ENCODE measurements around the gene RAB33A.

Gene RAB33A

GRCh38 chrX:130171446-130172126 lies at the start of gene RAB33A:
RAB33A (plus strand) TSS chrX:130171962; CDS start chrX:130172063, 101 bp downstream.
- peaks cover 13% of the 10 kb centered on the region for H3K4me1 ChIP-seq (ENCODE audit: control insufficient read depth, insufficient read depth, low read length)
- H3K36me3 ChIP-seq (ENCODE audit: control insufficient read depth in 2 of 2, insufficient read depth in 2 of 2, low read length in 2 of 2): no peaks in the 10 kb centered on the region
- H3K27me3 ChIP-seq (ENCODE audit: control insufficient read depth in 1 of 2, insufficient read depth in 2 of 2, low read length in 2 of 2): peaks cover 0 to 14% of the 10 kb centered on the region in 2 donors
- H3K9me3 ChIP-seq (ENCODE audit: control insufficient read depth in 2 of 2, low read length in 2 of 2): no peaks in the 10 kb centered on the region
- peak within 1 kb of the TSS; percentile 64 to 69 for H3K4me3 ChIP-seq (ENCODE audit: low read length in 2 of 2)
- no peak within 1 kb of the TSS for H3K27ac ChIP-seq (ENCODE audit: low read length)
- H3K9ac ChIP-seq (ENCODE audit: low read length in 2 of 2): no peak within 1 kb of the TSS

GRCh38 chrX:130124577-130124976 lies 47.2 kb upstream of the RAB33A start:
- Histone ChIP-seq H3K27ac (ENCODE audit: low read length) (peak overlapping the region; percentile 79), H3K9ac (ENCODE audit: low read length in 2 of 2) (no peak overlapping the region)

DNA sequence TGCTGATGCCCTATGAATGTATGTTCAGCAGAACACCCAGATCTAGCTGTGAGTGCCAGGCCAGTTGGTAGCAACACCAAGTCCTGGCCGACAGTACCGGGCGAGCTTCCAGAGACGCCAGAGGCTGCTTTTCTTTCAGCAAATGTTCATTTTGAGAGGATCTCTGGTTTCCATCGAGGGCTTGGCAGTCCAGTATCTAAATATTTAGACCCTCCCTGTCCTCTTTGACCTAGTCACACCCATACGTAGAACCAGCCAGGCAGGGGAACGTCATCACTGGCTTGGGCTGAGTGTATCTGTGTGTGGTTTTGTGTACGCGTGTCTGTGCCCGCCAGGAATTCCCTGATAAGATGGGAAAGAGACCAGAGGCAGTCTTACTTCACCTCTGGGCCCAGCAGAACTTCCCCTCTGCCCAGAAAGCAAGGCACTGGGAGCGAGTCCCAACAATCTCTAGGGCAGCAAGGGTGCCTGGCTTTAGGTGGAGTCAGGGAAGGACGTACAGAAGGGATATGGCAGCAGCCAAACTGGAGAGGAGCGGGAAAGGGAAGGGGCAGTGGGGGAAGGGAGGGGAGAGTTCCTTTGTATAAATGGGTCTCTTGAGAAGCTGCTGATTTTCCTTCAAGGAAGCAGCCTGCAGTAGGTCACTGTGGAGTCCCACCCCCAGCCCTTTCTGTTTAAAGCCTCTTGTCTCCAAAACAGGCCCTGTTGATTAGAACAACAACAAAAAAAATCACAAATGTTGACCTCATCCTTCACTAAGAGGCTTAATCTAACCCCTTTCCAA lies 46.5 kb upstream of the RAB33A start:
- Histone ChIP-seq H3K27ac (ENCODE audit: low read length) (peak overlapping the region; percentile 79), H3K4me1 (ENCODE audit: control insufficient read depth, insufficient read depth, low read length) (peaks cover 15% of the 10 kb centered on the region), H3K36me3 (ENCODE audit: control insufficient read depth in 2 of 2, insufficient read depth in 2 of 2, low read length in 2 of 2) (peaks cover 5 to 14% of the 10 kb centered on the region in 2 donors), H3K9ac (ENCODE audit: low read length in 2 of 2) (peak overlapping the region; percentile 15 to 21), H3K9me3 (ENCODE audit: control insufficient read depth in 2 of 2, low read length in 2 of 2) (no peaks in the 10 kb centered on the region), H3K4me3 (ENCODE audit: low read length in 2 of 2) (peak overlapping the region in 1 of 2 donors; percentile 3), H3K27me3 (ENCODE audit: control insufficient read depth in 1 of 2, insufficient read depth in 2 of 2, low read length in 2 of 2) (peaks cover 0 to 8% of the 10 kb centered on the region in 2 donors)

More at GRCh38 chrX:130124577-130124976, 47.2 kb upstream of the RAB33A start:
- peaks cover 5 to 12% of the 10 kb centered on the region in 2 donors for H3K36me3 ChIP-seq (ENCODE audit: control insufficient read depth in 2 of 2, insufficient read depth in 2 of 2, low read length in 2 of 2)
- H3K9me3 ChIP-seq (ENCODE audit: control insufficient read depth in 2 of 2, low read length in 2 of 2): no peaks in the 10 kb centered on the region
- H3K4me3 ChIP-seq (ENCODE audit: low read length in 2 of 2): no peak overlapping the region
- H3K27me3 ChIP-seq (ENCODE audit: control insufficient read depth in 1 of 2, insufficient read depth in 2 of 2, low read length in 2 of 2): peaks cover 0 to 8% of the 10 kb centered on the region in 2 donors
- peaks cover 18% of the 10 kb centered on the region for H3K4me1 ChIP-seq (ENCODE audit: control insufficient read depth, insufficient read depth, low read length)

DNA sequence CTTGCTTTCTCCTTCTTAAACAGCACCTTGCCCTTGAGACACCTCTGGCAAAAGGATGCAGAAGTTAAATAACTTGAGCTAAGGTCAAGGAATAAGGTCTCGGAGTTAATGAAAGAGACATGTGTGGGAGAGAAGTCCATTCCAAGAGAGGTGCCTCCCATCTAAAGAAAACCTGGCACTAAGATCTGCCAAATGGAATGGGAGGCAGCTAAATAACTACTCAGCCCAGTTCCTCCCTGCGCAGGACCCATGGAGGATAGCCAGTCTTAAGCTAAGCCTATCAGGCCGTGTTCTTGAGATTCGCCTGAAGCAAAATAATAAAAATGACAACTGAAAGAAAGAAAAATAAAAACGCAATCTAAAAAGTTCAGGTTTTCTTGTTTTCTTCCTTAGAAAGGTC lies 40.8 kb upstream of the RAB33A start:
- H3K9me3 ChIP-seq (ENCODE audit: control insufficient read depth in 2 of 2, low read length in 2 of 2): no peaks in the 10 kb centered on the region
- H3K27me3 ChIP-seq (ENCODE audit: control insufficient read depth in 1 of 2, insufficient read depth in 2 of 2, low read length in 2 of 2): peaks cover 0 to 2% of the 10 kb centered on the region in 2 donors
- peaks cover under 1% of the 10 kb centered on the region for H3K4me1 ChIP-seq (ENCODE audit: control insufficient read depth, insufficient read depth, low read length)
- H3K36me3 ChIP-seq (ENCODE audit: control insufficient read depth in 2 of 2, insufficient read depth in 2 of 2, low read length in 2 of 2): peaks cover 9 to 21% of the 10 kb centered on the region in 2 donors
- no peak overlapping the region for H3K9ac ChIP-seq (ENCODE audit: low read length in 2 of 2)
- H3K4me3 ChIP-seq (ENCODE audit: low read length in 2 of 2): no peak overlapping the region
- no peak overlapping the region for H3K27ac ChIP-seq (ENCODE audit: low read length)

DNA sequence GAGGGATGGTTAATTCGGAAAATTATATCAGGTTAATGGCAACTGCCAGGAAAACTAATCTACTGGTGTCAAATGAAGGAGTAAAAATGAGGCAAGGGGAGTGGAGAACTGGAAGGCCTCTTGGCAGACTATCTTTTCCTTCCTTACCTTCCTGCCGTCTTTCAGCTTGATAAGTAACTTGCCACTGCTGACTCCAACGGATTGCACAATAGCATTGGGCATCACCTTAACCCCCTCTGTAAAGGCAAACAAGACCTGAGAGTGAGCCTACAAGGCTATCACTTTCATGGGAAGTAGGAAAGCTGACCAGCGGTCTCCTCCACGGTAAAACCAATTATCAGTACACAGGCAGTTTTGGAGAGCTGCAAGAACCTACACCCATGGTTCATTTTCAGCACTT lies 35.3 kb upstream of the RAB33A start:
- Histone ChIP-seq H3K4me3 (ENCODE audit: low read length in 2 of 2) (no peak overlapping the region), H3K27me3 (ENCODE audit: control insufficient read depth in 1 of 2, insufficient read depth in 2 of 2, low read length in 2 of 2) (peaks cover 0 to under 1% of the 10 kb centered on the region in 2 donors), H3K27ac (ENCODE audit: low read length) (no peak overlapping the region), H3K4me1 (ENCODE audit: control insufficient read depth, insufficient read depth, low read length) (no peaks in the 10 kb centered on the region), H3K9ac (ENCODE audit: low read length in 2 of 2) (no peak overlapping the region), H3K9me3 (ENCODE audit: control insufficient read depth in 2 of 2, low read length in 2 of 2) (no peaks in the 10 kb centered on the region), H3K36me3 (ENCODE audit: control insufficient read depth in 2 of 2, insufficient read depth in 2 of 2, low read length in 2 of 2) (peaks cover 20 to 24% of the 10 kb centered on the region in 2 donors)

DNA sequence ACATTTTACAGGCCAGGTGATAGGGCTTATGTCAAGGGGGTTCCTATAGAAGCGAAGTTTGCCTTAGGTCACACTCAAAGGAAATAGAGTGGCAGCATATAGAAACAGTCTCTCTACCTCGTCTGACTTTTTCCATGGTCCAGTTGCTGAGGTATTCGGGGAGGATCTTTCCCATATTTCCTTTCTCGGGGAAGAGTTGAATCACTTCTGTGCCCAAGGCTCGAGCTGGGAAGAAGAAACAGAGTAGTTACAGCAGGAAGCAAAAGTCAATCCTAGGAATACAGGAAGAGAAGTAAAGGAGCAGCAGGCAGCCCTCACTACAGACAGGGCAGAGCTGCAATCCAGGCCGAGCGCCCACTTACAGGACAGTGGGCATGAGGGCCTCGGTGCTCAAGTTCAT lies 34.8 kb upstream of the RAB33A start:
- Histone ChIP-seq H3K36me3 (ENCODE audit: control insufficient read depth in 2 of 2, insufficient read depth in 2 of 2, low read length in 2 of 2) (peaks cover 21 to 24% of the 10 kb centered on the region in 2 donors), H3K4me3 (ENCODE audit: low read length in 2 of 2) (no peak overlapping the region)

DNA sequence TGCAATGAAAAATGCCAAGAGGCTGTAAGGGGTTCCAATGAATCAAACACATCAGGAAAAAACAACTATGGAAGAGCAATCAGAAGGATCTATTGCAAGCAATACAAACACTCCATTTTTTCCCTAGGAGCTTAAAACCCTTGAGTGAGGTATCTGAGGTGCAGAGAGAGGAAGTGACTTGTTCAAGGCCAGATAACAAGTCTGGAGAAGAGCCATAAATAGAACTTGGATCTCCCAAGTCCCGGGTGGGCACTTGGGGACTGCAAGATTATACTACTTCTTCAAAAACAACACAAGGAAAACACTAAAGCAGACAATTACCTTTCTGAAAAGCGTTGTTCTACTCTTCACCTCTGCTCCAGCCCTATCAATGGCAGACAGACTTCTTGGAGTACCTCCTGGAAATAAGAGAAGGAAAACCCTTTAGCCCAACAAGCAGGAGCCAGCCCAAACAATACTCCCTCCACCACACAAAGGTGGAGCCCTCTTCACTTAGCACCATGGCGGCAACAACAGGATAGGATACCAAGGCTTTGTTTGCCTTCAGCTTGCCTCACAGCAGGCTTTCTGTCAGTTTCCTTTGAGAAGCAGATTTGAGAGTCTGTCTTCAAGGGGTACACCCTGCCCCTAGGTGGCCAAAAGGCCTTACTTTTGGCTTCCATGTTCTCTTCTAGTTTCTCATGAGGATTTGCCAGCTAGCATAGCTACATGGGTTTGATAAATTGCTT lies 32.1 kb upstream of the RAB33A start:
- Histone ChIP-seq H3K27ac (ENCODE audit: low read length) (no peak overlapping the region), H3K4me1 (ENCODE audit: control insufficient read depth, insufficient read depth, low read length) (no peaks in the 10 kb centered on the region), H3K9me3 (ENCODE audit: control insufficient read depth in 2 of 2, low read length in 2 of 2) (no peaks in the 10 kb centered on the region), H3K36me3 (ENCODE audit: control insufficient read depth in 2 of 2, insufficient read depth in 2 of 2, low read length in 2 of 2) (peaks cover 24 to 31% of the 10 kb centered on the region in 2 donors), H3K27me3 (ENCODE audit: control insufficient read depth in 1 of 2, insufficient read depth in 2 of 2, low read length in 2 of 2) (no peaks in the 10 kb centered on the region), H3K4me3 (ENCODE audit: low read length in 2 of 2) (no peak overlapping the region), H3K9ac (ENCODE audit: low read length in 2 of 2) (no peak overlapping the region)

More for the DNA sequence above, 34.8 kb upstream of the RAB33A start:
- Histone ChIP-seq H3K9ac (ENCODE audit: low read length in 2 of 2) (no peak overlapping the region), H3K4me1 (ENCODE audit: control insufficient read depth, insufficient read depth, low read length) (no peaks in the 10 kb centered on the region), H3K27me3 (ENCODE audit: control insufficient read depth in 1 of 2, insufficient read depth in 2 of 2, low read length in 2 of 2) (no peaks in the 10 kb centered on the region), H3K9me3 (ENCODE audit: control insufficient read depth in 2 of 2, low read length in 2 of 2) (no peaks in the 10 kb centered on the region), H3K27ac (ENCODE audit: low read length) (no peak overlapping the region)

DNA sequence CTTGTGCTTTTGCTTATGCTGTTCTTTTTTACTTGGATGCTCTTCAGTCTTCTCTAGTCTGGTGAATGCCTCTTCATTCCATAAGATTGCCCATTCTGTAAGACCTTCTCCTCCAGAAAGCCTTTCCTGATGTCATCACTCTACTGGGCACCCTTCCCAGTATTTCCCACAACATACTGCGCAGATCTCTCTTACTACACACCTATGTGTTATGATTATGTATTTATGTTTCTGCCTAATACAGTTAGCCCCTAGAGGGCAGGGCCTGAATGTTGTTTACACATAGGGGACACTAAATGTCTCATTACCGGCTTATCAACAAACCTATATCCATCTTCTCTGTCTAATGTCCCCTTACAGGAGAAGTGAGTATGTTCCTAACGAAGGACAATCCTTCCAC lies 27.3 kb upstream of the RAB33A start:
- H3K9me3 ChIP-seq (ENCODE audit: control insufficient read depth in 2 of 2, low read length in 2 of 2): no peaks in the 10 kb centered on the region
- no peak overlapping the region for H3K27ac ChIP-seq (ENCODE audit: low read length)

DNA sequence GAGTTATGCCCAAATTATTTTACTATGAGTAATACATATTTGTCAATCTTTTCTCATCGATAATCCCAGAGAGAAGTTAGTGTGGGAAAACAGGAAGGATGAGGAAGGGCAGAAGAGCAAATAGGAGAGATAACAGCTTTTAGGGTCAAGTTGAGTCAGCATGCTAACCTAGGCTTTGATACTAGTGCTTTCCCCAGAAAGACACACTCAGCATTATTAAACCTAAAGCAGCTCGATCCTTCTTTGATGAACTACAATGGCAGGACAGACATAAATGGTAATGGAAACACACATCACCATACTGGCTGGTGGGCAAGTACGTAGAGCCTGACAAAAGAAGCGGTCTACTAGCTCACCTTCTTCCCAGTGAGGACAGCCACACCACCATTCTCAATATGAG lies 26.6 kb upstream of the RAB33A start:
- Histone ChIP-seq H3K9ac (ENCODE audit: low read length in 2 of 2) (no peak overlapping the region), H3K36me3 (ENCODE audit: control insufficient read depth in 2 of 2, insufficient read depth in 2 of 2, low read length in 2 of 2) (peaks cover 14 to 26% of the 10 kb centered on the region in 2 donors), H3K9me3 (ENCODE audit: control insufficient read depth in 2 of 2, low read length in 2 of 2) (no peaks in the 10 kb centered on the region), H3K27ac (ENCODE audit: low read length) (no peak overlapping the region), H3K4me3 (ENCODE audit: low read length in 2 of 2) (no peak overlapping the region), H3K27me3 (ENCODE audit: control insufficient read depth in 1 of 2, insufficient read depth in 2 of 2, low read length in 2 of 2) (no peaks in the 10 kb centered on the region), H3K4me1 (ENCODE audit: control insufficient read depth, insufficient read depth, low read length) (no peaks in the 10 kb centered on the region)

More for the DNA sequence above, 27.3 kb upstream of the RAB33A start:
- H3K4me1 ChIP-seq (ENCODE audit: control insufficient read depth, insufficient read depth, low read length): no peaks in the 10 kb centered on the region
- H3K9ac ChIP-seq (ENCODE audit: low read length in 2 of 2): no peak overlapping the region
- peaks cover 18 to 26% of the 10 kb centered on the region in 2 donors for H3K36me3 ChIP-seq (ENCODE audit: control insufficient read depth in 2 of 2, insufficient read depth in 2 of 2, low read length in 2 of 2)
- no peaks in the 10 kb centered on the region for H3K27me3 ChIP-seq (ENCODE audit: control insufficient read depth in 1 of 2, insufficient read depth in 2 of 2, low read length in 2 of 2)
- no peak overlapping the region for H3K4me3 ChIP-seq (ENCODE audit: low read length in 2 of 2)

- Histone ChIP-seq H3K36me3 (ENCODE audit: control insufficient read depth in 2 of 2, insufficient read depth in 2 of 2, low read length in 2 of 2) (peaks cover 13 to 20% of the 10 kb centered on the region in 2 donors), H3K27ac (ENCODE audit: low read length) (no peak overlapping the region), H3K4me3 (ENCODE audit: low read length in 2 of 2) (no peak overlapping the region), H3K9ac (ENCODE audit: low read length in 2 of 2) (no peak overlapping the region), H3K9me3 (ENCODE audit: control insufficient read depth in 2 of 2, low read length in 2 of 2) (no peaks in the 10 kb centered on the region), H3K4me1 (ENCODE audit: control insufficient read depth, insufficient read depth, low read length) (no peaks in the 10 kb centered on the region), H3K27me3 (ENCODE audit: control insufficient read depth in 1 of 2, insufficient read depth in 2 of 2, low read length in 2 of 2) (no peaks in the 10 kb centered on the region)
Observed at GRCh38 chrX:130147631-130148030, 24.1 kb upstream of the RAB33A start.
